Gastroesophageal sphincter (tissue), 4 donors: ENCODE measurements around the gene VSTM5. TPM values are rescaled to one million over a fixed set of nuclear protein-coding genes. Genes with fewer than 3 reads are reported as not detected.

Experiments
- ATAC-seq: fragments of 150-250 bp; one replicate; pipeline ENCODE4 v1.9.1; 2016; ENCODE audit warnings: mild to moderate bottlenecking, moderate library complexity
- H3K27ac ChIP-seq, 4 donors: fragments of 200-600 bp; sonication (generic) in 3 of 4; 1 replicate in 3 of 4; 2 replicates in 1 of 4; pipeline ENCODE4 v1.5.1; 2016 to 2019
- H3K27me3 ChIP-seq: fragments of 200-600 bp; sonication (generic); one replicate; pipeline ENCODE4 v1.5.1; 2019
- H3K36me3 ChIP-seq, 2 donors: fragments of 200-600 bp; sonication (generic); one replicate each; pipeline ENCODE4 v1.5.1; 2019; ENCODE audit warnings: control low read depth in 1 of 2
- H3K4me1 ChIP-seq, 3 donors: fragments of 200-600 bp; sonication (generic); 1 replicate in 2 of 3; 2 replicates in 1 of 3; pipeline ENCODE4 v1.5.1; 2016 to 2019; ENCODE audit warnings: control low read depth in 2 of 3
- H3K4me3 ChIP-seq, 2 donors: fragments of 200-600 bp; sonication (generic); one replicate each; pipeline ENCODE4 v1.5.1; 2019; ENCODE audit warnings: mild to moderate bottlenecking in 1 of 2, moderate library complexity in 1 of 2
- H3K9me3 ChIP-seq, 3 donors: fragments of 200-600 bp; sonication (generic); one replicate each; pipeline ENCODE4 v1.5.1; 2017 to 2019; ENCODE audit warnings: control low read depth in 2 of 3
- CTCF ChIP-seq, 4 experiments: fragments of 200-600 bp in 2 of 4; fragments of 450-650 bp in 2 of 4; sonication (generic) in 1 of 4; IDR thresholded peaks; one replicate each; pipeline ENCODE4 v1.5.1; 2017 to 2019; ENCODE audit warnings: antibody characterized with exemption in 4 of 4, mild to moderate bottlenecking in 2 of 4, moderate library complexity in 2 of 4
- EP300 ChIP-seq: sonication (generic); formaldehyde crosslinking; IDR thresholded peaks from one replicate; pipeline ENCODE4 v1.6.1; 2017; ENCODE audit warnings: antibody characterized with exemption, mild to moderate bottlenecking
- POLR2A ChIP-seq, 2 donors: fragments of 450-650 bp; IDR thresholded peaks; one replicate each; pipeline ENCODE4 v1.6.1; 2017; ENCODE audit warnings: antibody characterized with exemption in 2 of 2, mild to moderate bottlenecking in 2 of 2, moderate library complexity in 1 of 2
- POLR2AphosphoS5 ChIP-seq: sonication (generic); formaldehyde crosslinking; IDR thresholded peaks from one replicate; pipeline ENCODE4 v1.6.1; 2017; ENCODE audit warnings: antibody characterized with exemption
- WGBS, 2 donors: methylation state at CpG; one replicate each; pipeline ENCODE4 v1.1.5; 2018; ENCODE audit warnings: low coverage in 1 of 2; 5-methylcytosine and 5-hydroxymethylcytosine counted together
- total RNA-seq, 4 donors: library from RNA; depleted of rRNA; stranded (reverse); fragments of >200 nt; gene quantifications; one replicate each; pipeline ENCODE4 v1.1.0, GENCODE V29; 2016

The VSTM5 gene
- total RNA-seq, 4 donors from 2014 or later, result 0.13 TPM; not detected in 3

- H3K4me3 ChIP-seq, result no peak overlapping the region
- H3K27ac ChIP-seq, result no peak overlapping the region
- no peaks in the 10 kb centered on the region for H3K27me3 ChIP-seq
- ATAC-seq, result no peak
- 83 to 86% methylated on average over 6 of the region's 6 CpGs for WGBS, 2 donors
- peaks cover 0 to 65% of the 10 kb centered on the region in 2 donors for H3K36me3 ChIP-seq
- H3K9me3 ChIP-seq, result no peaks in the 10 kb centered on the region
- H3K4me1 ChIP-seq, result no peaks in the 10 kb centered on the region
- TF ChIP-seq POLR2A (IDR thresholded peaks at IDR 0.05) (no peak), POLR2AphosphoS5 (no peak), CTCF (IDR thresholded peaks at IDR 0.05) (no peak), EP300 (no peak)
Measured at GRCh38 chr11:93814966-93815633, 35.3 kb downstream of the VSTM5 start.

GRCh38 chr11:93813974-93814373 lies 36.4 kb downstream of the VSTM5 start:
- no peak overlapping the region for H3K4me3 ChIP-seq
- WGBS, 2 donors, result 73 to 74% methylated on average over 5 of the region's 5 CpGs
- TF ChIP-seq POLR2A (IDR thresholded peaks at IDR 0.05) (no peak), POLR2AphosphoS5 (no peak), CTCF (IDR thresholded peaks at IDR 0.05) (no peak), EP300 (no peak)
- H3K27ac ChIP-seq, result no peak overlapping the region
- ATAC-seq, result no peak
- H3K4me1 ChIP-seq, result no peaks in the 10 kb centered on the region
- peaks cover 3 to 74% of the 10 kb centered on the region in 2 donors for H3K36me3 ChIP-seq
- H3K9me3 ChIP-seq, result no peaks in the 10 kb centered on the region
- H3K27me3 ChIP-seq, result no peaks in the 10 kb centered on the region

GRCh38 chr11:93807980-93808379 lies 42.4 kb downstream of the VSTM5 start:
- 86 to 97% methylated on average over 3 of the region's 3 CpGs for WGBS, 2 donors
- TF ChIP-seq CTCF (IDR thresholded peaks at IDR 0.05), result no peak
- no peak for TF ChIP-seq POLR2A (IDR thresholded peaks at IDR 0.05)
- no peak for TF ChIP-seq POLR2AphosphoS5
- no peak for TF ChIP-seq EP300
- Histone ChIP-seq H3K27ac (no peak overlapping the region), H3K4me1 (no peaks in the 10 kb centered on the region), H3K27me3 (no peaks in the 10 kb centered on the region), H3K36me3 (peaks cover 3 to 99% of the 10 kb centered on the region in 2 donors), H3K4me3 (no peak overlapping the region), H3K9me3 (no peaks in the 10 kb centered on the region)
- no peak for ATAC-seq

GRCh38 chr11:93804879-93805278 lies 45.5 kb downstream of the VSTM5 start:
- H3K36me3 ChIP-seq, result peaks cover 6 to 97% of the 10 kb centered on the region in 2 donors
- H3K9me3 ChIP-seq, result no peaks in the 10 kb centered on the region
- H3K4me3 ChIP-seq, result no peak overlapping the region
- 92 to 100% methylated on average over 2 of the region's 2 CpGs for WGBS, 2 donors
- ATAC-seq, result no peak
- no peaks in the 10 kb centered on the region for H3K4me1 ChIP-seq
- TF ChIP-seq CTCF (IDR thresholded peaks at IDR 0.05), result no peak
- TF ChIP-seq POLR2A (IDR thresholded peaks at IDR 0.05), result no peak
- TF ChIP-seq POLR2AphosphoS5, result no peak
- no peaks in the 10 kb centered on the region for H3K27me3 ChIP-seq
- no peak overlapping the region for H3K27ac ChIP-seq

- WGBS, 2 donors, result 42 to 68% methylated on average over 2 of the region's 2 CpGs
Measured at GRCh38 chr11:93801366-93801765, 49.1 kb downstream of the VSTM5 start.

More at GRCh38 chr11:93801366-93801765, 49.1 kb downstream of the VSTM5 start:
- Histone ChIP-seq H3K9me3 (no peaks in the 10 kb centered on the region), H3K4me3 (no peak overlapping the region), H3K36me3 (peaks cover 14 to 98% of the 10 kb centered on the region in 2 donors), H3K27me3 (no peaks in the 10 kb centered on the region), H3K4me1 (no peaks in the 10 kb centered on the region), H3K27ac (no peak overlapping the region)
- ATAC-seq, result no peak
- TF ChIP-seq POLR2A (IDR thresholded peaks at IDR 0.05) (no peak), CTCF (IDR thresholded peaks at IDR 0.05) (no peak), EP300 (no peak), POLR2AphosphoS5 (no peak)
